GM19238 (cell line): ENCODE measurements around the gene SPARC.
"Not testable (repeated sequence)": the region's sequence is repeated elsewhere in the genome, so short reads cannot be mapped to it uniquely, and the experiment has no call there.

ENCODE experiments used
- DNase-seq: peaks from one replicate; pipeline ENCODE4 v3.0.0; 2011; ENCODE audit warnings: low spot score; ENCODE audit not compliant: insufficient read length

SPARC gene

GRCh38 chr5:151700820-151701219 is 14.1 kb upstream of the SPARC start:
- DNase-seq = no peak

- DNase-seq = no peak
These were observed 13.6 kb upstream of the SPARC start for GRCh38 chr5:151700296-151700695.

- no peak for DNase-seq
These were observed 12.6 kb upstream of the SPARC start for GRCh38 chr5:151699071-151699901.

- not testable (repeated sequence) for DNase-seq
These were observed 11.4 kb upstream of the SPARC start for GRCh38 chr5:151698081-151698480.

GRCh38 chr5:151697452-151697851 is 10.7 kb upstream of the SPARC start:
- DNase-seq = no peak

GRCh38 chr5:151696470-151697061 is 9.9 kb upstream of the SPARC start:
- no peak for DNase-seq

- DNase-seq = no peak
These were observed 8.7 kb upstream of the SPARC start for GRCh38 chr5:151695464-151695863.

- DNase-seq = no peak
These were observed 7.3 kb upstream of the SPARC start for GRCh38 chr5:151694035-151694485.

GRCh38 chr5:151692312-151692711 is 5.6 kb upstream of the SPARC start:
- DNase-seq = no peak

- no peak for DNase-seq
These were observed 5.0 kb upstream of the SPARC start for GRCh38 chr5:151691706-151692105.

GRCh38 chr5:151689591-151689990 is 2.9 kb upstream of the SPARC start:
- DNase-seq = not testable (repeated sequence)

GRCh38 chr5:151688436-151688835 is 1.7 kb upstream of the SPARC start:
- DNase-seq = no peak

GRCh38 chr5:151685749-151686673 is 704 bp downstream of the SPARC start:
- no peak for DNase-seq

GRCh38 chr5:151684690-151685361 is 1.9 kb downstream of the SPARC start:
- no peak for DNase-seq

- no peak for DNase-seq
These were observed 2.6 kb downstream of the SPARC start for GRCh38 chr5:151683986-151684588.

- no peak for DNase-seq
These were observed 3.3 kb downstream of the SPARC start for GRCh38 chr5:151683444-151683843.

GRCh38 chr5:151682751-151683331 is 3.9 kb downstream of the SPARC start:
- DNase-seq = no peak

GRCh38 chr5:151682240-151682639 is 4.5 kb downstream of the SPARC start:
- no peak for DNase-seq

- no peak for DNase-seq
These were observed 5.7 kb downstream of the SPARC start for GRCh38 chr5:151680944-151681427.

- not testable (repeated sequence) for DNase-seq
These were observed 6.6 kb downstream of the SPARC start for GRCh38 chr5:151680156-151680505.
